H1 (cell line): Measurements from ENCODE around the gene FAF2. TPM values are rescaled to one million over a fixed set of nuclear protein-coding genes. Genes with fewer than 3 reads are reported as not detected.

Experiments
- ASH2L ChIP-seq: fragments of 200-600, 300-600 bp; sonication (generic); IDR thresholded peaks from one replicate; pipeline ENCODE4 v1.7.1; 2017; ENCODE audit warnings: low read length
- KDM4A ChIP-seq: IDR thresholded peaks from one replicate; pipeline ENCODE4 v1.7.1; 2012; ENCODE audit warnings: low read depth, mild to moderate bottlenecking, moderate library complexity, low read length, inconsistent platforms; ENCODE audit not compliant: severe bottlenecking
- NRF1 ChIP-seq: IDR thresholded peaks from 2 replicates; pipeline ENCODE4 v1.6.1; 2011; ENCODE audit warnings: mild to moderate bottlenecking, low read depth, low read length, improper control_type of control experiment
- SAP30 ChIP-seq: fragments of 300-600 bp; sonication (generic); IDR thresholded peaks from 2 replicates; pipeline ENCODE4 v1.7.1; 2012; ENCODE audit warnings: low read length, moderate library complexity, mild to moderate bottlenecking, inconsistent platforms; ENCODE audit not compliant: insufficient read depth, insufficient replicate concordance
- polyA plus RNA-seq, 7 experiments: library from polyadenylated mRNA; depleted of rRNA in 3 of 7; stranded (reverse) in 5 of 7; unstranded in 2 of 7; fragments of >200 nt in 5 of 7; fragments of 200-250 nt in 2 of 7; gene quantifications; 1 replicate in 5 of 7; 2 replicates in 1 of 7; 4 replicates in 1 of 7; pipeline versions ENCODE4 v1.2.1 to v1.2.3, GENCODE V29; 2011 to 2013; ENCODE audit warnings: missing spikeins in 2 of 7, mixed read lengths in 2 of 7
- total RNA-seq: library from RNA; stranded (reverse); fragmentation: NEBNext Ultra II Directional; extraction: Animal tissue kit (Norgen Biotek cat#: 25700); gene quantifications from 2 replicates; pipeline ENCODE4 v1.2.1, GENCODE V29; 2021

FAF2 gene
- total and polyA plus RNA-seq, 2 of the 8 experiments (the other 6 are each of a cell fraction or from before 2014, with no cell fraction given): 20.8 to 35.8 TPM

DNA sequence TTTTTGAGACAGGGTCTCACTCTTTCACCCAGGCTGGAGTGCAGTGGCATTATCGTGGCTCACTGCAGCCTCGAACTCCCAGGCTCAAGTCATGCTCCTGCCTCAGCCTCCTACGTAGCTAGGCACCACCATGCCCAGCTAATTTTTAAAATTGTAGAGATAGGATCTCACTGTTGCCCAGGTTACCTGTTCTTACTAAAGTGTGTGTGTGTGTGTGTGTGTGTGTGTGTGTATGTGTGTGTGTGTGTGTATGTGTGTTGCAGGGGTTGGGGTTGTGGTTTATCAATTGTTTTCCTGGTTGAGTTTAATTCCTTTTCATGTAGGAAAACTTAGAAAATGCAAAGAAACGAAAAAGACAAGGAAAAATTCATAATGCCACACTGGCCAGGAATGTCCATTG, 67.2 kb downstream of the FAF2 start (continued):
- TF ChIP-seq KDM4A (no peak), NRF1 (no peak), ASH2L (no peak), SAP30 (no peak)
